ENCODE data around the gene CHKB. TPM values are rescaled to one million over a fixed set of nuclear protein-coding genes. Genes with fewer than 3 reads are reported as not detected.

CHKB gene
- total and polyA plus RNA-seq, 8 donors: 20.4 to 283 (median 31.7) TPM

- Histone ChIP-seq H3K27me3 (no peaks in the 10 kb centered on the region), H3K9me3 (no peaks in the 10 kb centered on the region), H3K36me3 (no peaks in the 10 kb centered on the region), H3K4me1 (peaks cover 0 to 10% (median 0%) of the 10 kb centered on the region in 3 donors), H3K4me3 (no peak overlapping the region), H3K27ac (no peak overlapping the region)
- FAIRE-seq (no peak), ATAC-seq (no peak), DNase-seq (peak in 2 of 6 donors; percentile 9 to 22)
- no peak for TF ChIP-seq CTCF (IDR thresholded peaks at IDR 0.05)
- 88 to 89% methylated on average over 3 of the region's 3 CpGs for WGBS, 2 donors
- intact Hi-C loops (cut with DNase I): no loop called here
These were observed 2.6 kb upstream of the CHKB start for GRCh38 chr22:50585238-50585637.

- intact Hi-C loops (cut with DNase I): no loop called here
These were observed 1.8 kb upstream of the CHKB start for GRCh38 chr22:50584106-50585096.

GRCh38 chr22:50583294-50583861, 729 bp upstream of the CHKB start:
- 7 to 9% methylated on average over 37 of the region's 37 CpGs for WGBS, 2 donors
- H3K4me3 ChIP-seq: peak overlapping the region; percentile 44 to 91 (median 79)
- peak; percentile 23 to 49 (median 36) for ATAC-seq
- H3K36me3 ChIP-seq: no peaks in the 10 kb centered on the region
- no peak for TF ChIP-seq CTCF (IDR thresholded peaks at IDR 0.05)
- no peaks in the 10 kb centered on the region for H3K27me3 ChIP-seq
- FAIRE-seq: no peak
- intact Hi-C loops (cut with DNase I): no loop called here
- peaks cover 0 to 10% (median 0%) of the 10 kb centered on the region in 3 donors for H3K4me1 ChIP-seq
- no peaks in the 10 kb centered on the region for H3K9me3 ChIP-seq
- peak in 1 of 6 donors; percentile 8 for DNase-seq
- peak overlapping the region; percentile 96 to 99 (median 96) for H3K27ac ChIP-seq

More at GRCh38 chr22:50584106-50585096, 1.8 kb upstream of the CHKB start:
- ATAC-seq: no peak
- no peaks in the 10 kb centered on the region for H3K9me3 ChIP-seq
- peak in 2 of 6 donors; percentile 2 to 20 for DNase-seq
- no peaks in the 10 kb centered on the region for H3K27me3 ChIP-seq
- no peak overlapping the region for H3K4me3 ChIP-seq
- no peak for TF ChIP-seq CTCF (IDR thresholded peaks at IDR 0.05)
- no peaks in the 10 kb centered on the region for H3K36me3 ChIP-seq
- peaks cover 0 to 10% (median 0%) of the 10 kb centered on the region in 3 donors for H3K4me1 ChIP-seq
- FAIRE-seq: no peak
- 93 to 96% methylated on average over 23 of the region's 23 CpGs for WGBS, 2 donors
- no peak overlapping the region for H3K27ac ChIP-seq

GRCh38 chr22:50581950-50582492, 628 bp downstream of the CHKB start:
- peak overlapping the region; percentile 70 to 91 (median 88) for H3K4me3 ChIP-seq
- ATAC-seq (peak in 2 of 4 donors; percentile 62), FAIRE-seq (no peak), DNase-seq (peak in 1 of 6 donors; percentile 81)
- WGBS, 2 donors: 5 to 6% methylated on average over 35 to 39 of the region's 39 CpGs
- no peak for TF ChIP-seq CTCF (IDR thresholded peaks at IDR 0.05)
- no peaks in the 10 kb centered on the region for H3K36me3 ChIP-seq
- no peaks in the 10 kb centered on the region for H3K27me3 ChIP-seq
- intact Hi-C loops (cut with DNase I): no loop called here
- H3K4me1 ChIP-seq: peaks cover 0 to 10% (median 0%) of the 10 kb centered on the region in 3 donors
- H3K9me3 ChIP-seq: no peaks in the 10 kb centered on the region
- peak overlapping the region; percentile 96 to 99 (median 96) for H3K27ac ChIP-seq
